H9 (cell line): ENCODE measurements around the gene FSIP1. TPM values are rescaled to one million over a fixed set of nuclear protein-coding genes. Genes with fewer than 3 reads are reported as not detected.

Experiments used
- DNase-seq: peaks from one replicate; pipeline ENCODE4 v3.0.0-alpha.2; 2017
- H2AFZ ChIP-seq: one replicate; pipeline ENCODE4 v1.6.1; 2013; ENCODE audit warnings: mild to moderate bottlenecking, low read length, control low read depth, moderate library complexity
- H2AK5ac ChIP-seq: 2 replicates; pipeline ENCODE4 v1.6.1; 2013; ENCODE audit warnings: low read length, control low read depth, mixed read lengths; ENCODE audit not compliant: insufficient read length
- H2BK120ac ChIP-seq: one replicate; pipeline ENCODE4 v1.6.1; 2013; ENCODE audit warnings: low read depth, mild to moderate bottlenecking, low read length, control low read depth, inconsistent platforms; ENCODE audit not compliant: poor library complexity, severe bottlenecking
- H2BK12ac ChIP-seq: 2 replicates; pipeline ENCODE4 v1.6.1; 2013; ENCODE audit warnings: low read length, control low read depth, mixed read lengths, low read depth; ENCODE audit not compliant: insufficient read length
- H2BK15ac ChIP-seq: 2 replicates; pipeline ENCODE4 v1.6.1; 2013; ENCODE audit warnings: low read depth, low read length, control low read depth
- H2BK20ac ChIP-seq: one replicate; pipeline ENCODE4 v1.6.1; 2013; ENCODE audit warnings: low read depth, mild to moderate bottlenecking, low read length, control low read depth, inconsistent platforms; ENCODE audit not compliant: poor library complexity, severe bottlenecking
- H2BK5ac ChIP-seq: 2 replicates; pipeline ENCODE4 v1.6.1; 2013; ENCODE audit warnings: low read length, control low read depth, mixed read lengths; ENCODE audit not compliant: insufficient read length
- H3K14ac ChIP-seq: 2 replicates; pipeline ENCODE4 v1.6.1; 2013; ENCODE audit warnings: low read length, control low read depth; ENCODE audit not compliant: insufficient read depth
- H3K18ac ChIP-seq: 2 replicates; pipeline ENCODE4 v1.6.1; 2013; ENCODE audit warnings: low read depth, mild to moderate bottlenecking, mixed read lengths, low read length, control low read depth; ENCODE audit not compliant: insufficient read length
- H3K23ac ChIP-seq: 2 replicates; pipeline ENCODE4 v1.6.1; 2013; ENCODE audit warnings: low read length, control low read depth, mixed read lengths, low read depth; ENCODE audit not compliant: insufficient read length
- H3K23me2 ChIP-seq: 2 replicates; pipeline ENCODE4 v1.6.1; 2013; ENCODE audit warnings: low read depth, mild to moderate bottlenecking, mixed read lengths, low read length, control low read depth; ENCODE audit not compliant: insufficient read length, poor library complexity, severe bottlenecking
- H3K27ac ChIP-seq: 2 replicates; pipeline ENCODE4 v1.5.1; 2013; ENCODE audit warnings: low read length, control low read depth, mixed read lengths, low read depth; ENCODE audit not compliant: insufficient read length
- H3K27me3 ChIP-seq: 2 replicates; pipeline ENCODE4 v1.6.1; 2013; ENCODE audit warnings: low read length, control low read depth, inconsistent platforms; ENCODE audit not compliant: insufficient read depth
- H3K4ac ChIP-seq: 2 replicates; pipeline ENCODE4 v1.6.1; 2013; ENCODE audit warnings: low read depth, mild to moderate bottlenecking, control low read depth, inconsistent platforms, low read length, moderate library complexity
- H3K4me1 ChIP-seq: 2 replicates; pipeline ENCODE4 v1.6.1; 2013; ENCODE audit warnings: low read length, control low read depth, inconsistent platforms; ENCODE audit not compliant: insufficient read depth
- H3K4me2 ChIP-seq: 2 replicates; pipeline ENCODE4 v1.6.1; 2013; ENCODE audit warnings: low read length, control low read depth, mixed read lengths; ENCODE audit not compliant: insufficient read length, insufficient read depth
- H3K56ac ChIP-seq: 2 replicates; pipeline ENCODE4 v1.6.1; 2013; ENCODE audit warnings: low read depth, mild to moderate bottlenecking, mixed read lengths, low read length, control low read depth; ENCODE audit not compliant: insufficient read length
- H3K79me1 ChIP-seq: 2 replicates; pipeline ENCODE4 v1.6.1; 2013; ENCODE audit warnings: low read depth, mild to moderate bottlenecking, moderate library complexity, low read length, control low read depth, inconsistent platforms; ENCODE audit not compliant: insufficient read depth, poor library complexity, severe bottlenecking
- H3K79me2 ChIP-seq: 2 replicates; pipeline ENCODE4 v1.6.1; 2013; ENCODE audit warnings: low read length, control low read depth, inconsistent platforms; ENCODE audit not compliant: insufficient read depth
- H3K9ac ChIP-seq: 2 replicates; pipeline ENCODE4 v1.6.1; 2013; ENCODE audit warnings: low read length, control low read depth, mixed read lengths; ENCODE audit not compliant: insufficient read length; ENCODE audit errors: extremely low read depth
- H3K9me3 ChIP-seq: one replicate; pipeline ENCODE4 v1.6.1; 2013; ENCODE audit warnings: low read depth, low read length, inconsistent platforms; ENCODE audit not compliant: control insufficient read depth
- H3T11ph ChIP-seq: one replicate; pipeline ENCODE4 v1.6.1; 2013; ENCODE audit warnings: mild to moderate bottlenecking, low read length, control low read depth, inconsistent platforms
- H4K20me1 ChIP-seq: one replicate; pipeline ENCODE4 v1.6.1; 2013; ENCODE audit not compliant: control insufficient read depth, insufficient read length, insufficient read depth
- H4K5ac ChIP-seq: 2 replicates; pipeline ENCODE4 v1.6.1; 2013; ENCODE audit warnings: low read depth, mild to moderate bottlenecking, mixed read lengths, low read length, control low read depth; ENCODE audit not compliant: insufficient read length
- H4K8ac ChIP-seq: replicated peaks from 2 replicates; pipeline ENCODE4 v1.6.1; 2013; ENCODE audit warnings: low read length, control low read depth, mixed read lengths, low read depth; ENCODE audit not compliant: insufficient read length
- H4K91ac ChIP-seq: 2 replicates; pipeline ENCODE4 v1.6.1; 2013; ENCODE audit warnings: low read depth, mild to moderate bottlenecking, moderate library complexity, mixed read lengths, low read length, control low read depth; ENCODE audit not compliant: insufficient read length
- H3K27ac Mint-ChIP-seq, 3 experiments: 2 replicates in 2 of 3; 3 replicates in 1 of 3; pipeline ENCODE4 v1.8.0; 2020 to 2021; ENCODE audit warnings: mixed read lengths in 3 of 3, mild to moderate bottlenecking in 1 of 3, moderate library complexity in 1 of 3
- H3K27me3 Mint-ChIP-seq: 2 replicates; pipeline ENCODE4 v1.8.0; 2021; ENCODE audit warnings: low read depth, mild to moderate bottlenecking, moderate library complexity, mixed read lengths
- H3K36me3 Mint-ChIP-seq, 3 experiments: 2 replicates in 2 of 3; 3 replicates in 1 of 3; pipeline ENCODE4 v1.8.0; 2020 to 2021; ENCODE audit warnings: low read depth in 3 of 3, mixed read lengths in 3 of 3; ENCODE audit not compliant: insufficient read depth in 1 of 3
- H3K4me1 Mint-ChIP-seq, 2 experiments: 2 replicates each; pipeline ENCODE4 v1.8.0; 2020; ENCODE audit warnings: mixed read lengths in 2 of 2
- H3K4me3 Mint-ChIP-seq, 2 experiments: 2 replicates in 1 of 2; 3 replicates in 1 of 2; pipeline ENCODE4 v1.8.0; 2020 to 2021; ENCODE audit warnings: mild to moderate bottlenecking in 2 of 2, mixed read lengths in 2 of 2, moderate library complexity in 1 of 2
- H3K9me3 Mint-ChIP-seq, 2 experiments: 2 replicates in 1 of 2; 3 replicates in 1 of 2; pipeline ENCODE4 v1.8.0; 2020; ENCODE audit warnings: mild to moderate bottlenecking in 2 of 2, mixed read lengths in 2 of 2, moderate library complexity in 1 of 2
- WGBS: extraction: QIAGEN DNeasy Blood & Tissue Kit; methylation state at CpG from one replicate; pipeline ENCODE4 v1.1.7; 2013; ENCODE audit warnings: missing lambda C conversion rate, low lambda C conversion rate, mixed read lengths; ENCODE audit not compliant: insufficient read length; ENCODE audit errors: extremely low coverage; 5-methylcytosine and 5-hydroxymethylcytosine counted together
- total RNA-seq: library from RNA; stranded (reverse); gene quantifications from 2 replicates; pipeline ENCODE4 v1.2.1, GENCODE V29; 2021
- TF ChIP-seq, protein P1 (sequence below): fragments of 200-600 bp; sonication (generic); conservative IDR thresholded peaks from 3 replicates; pipeline ENCODE4 v1.8.0; 2021; ENCODE audit warnings: antibody characterized with exemption, mild to moderate bottlenecking

FSIP1 gene
- total RNA-seq, 1 experiment from 2014 or later: 0.96 TPM

DNA sequence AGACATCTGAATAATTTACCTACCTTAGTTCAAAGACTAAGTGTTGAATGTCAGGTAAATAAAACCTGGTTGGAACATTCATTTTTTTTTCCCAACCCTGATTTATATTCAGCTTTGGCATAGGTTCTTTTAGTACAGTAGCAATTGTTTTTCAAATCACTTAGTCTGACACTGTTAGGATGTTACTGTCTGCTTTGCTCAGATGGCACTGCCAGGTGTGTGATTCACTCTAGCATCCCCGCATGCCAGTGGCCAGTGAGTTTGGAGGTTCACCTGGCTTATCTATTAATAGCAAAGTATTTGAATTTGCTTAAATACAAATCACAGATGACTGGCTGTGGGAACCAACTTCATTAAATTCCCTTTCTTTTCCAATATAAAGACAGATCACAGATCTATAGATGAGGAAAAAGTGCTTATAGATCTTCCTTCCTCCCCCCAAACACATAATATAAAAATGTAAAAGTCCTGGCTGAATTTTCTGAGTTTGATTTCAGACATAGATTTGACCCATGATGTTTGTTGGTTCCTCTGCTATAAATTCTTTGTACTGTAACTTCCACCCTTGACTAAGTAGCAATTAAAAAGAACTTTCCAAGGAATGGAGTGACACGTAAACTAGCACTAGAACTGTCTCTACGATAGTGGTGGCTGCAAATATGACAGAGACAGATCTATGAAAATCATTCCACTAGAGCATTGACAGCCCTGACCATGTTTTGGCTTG, 197.8 kb downstream of the FSIP1 start:
- Histone ChIP-seq H3K9ac (no peak overlapping the region), H2AK5ac (no peak overlapping the region)
- no CpG with 5 or more reads among the region's 3 CpGs for WGBS

More for the DNA sequence above, 197.8 kb downstream of the FSIP1 start:
- Histone ChIP-seq H4K5ac (no peak overlapping the region), H3K79me1 (no peaks in the 10 kb centered on the region), H3K14ac (no peak overlapping the region), H3K9me3 (no peaks in the 10 kb centered on the region), H4K8ac (no peak overlapping the region), H2BK12ac (no peak overlapping the region), H2BK5ac (no peak overlapping the region), H2BK20ac (no peak overlapping the region), H3K4ac (no peak overlapping the region), H3K23me2 (peaks cover 13% of the 10 kb centered on the region), H3K23ac (no peak overlapping the region), H3K27ac (no peak overlapping the region), H2BK15ac (no peak overlapping the region), H3K18ac (no peak overlapping the region), H4K91ac (no peak overlapping the region), H4K20me1 (no peaks in the 10 kb centered on the region), H3K4me1 (no peaks in the 10 kb centered on the region; the same call in 1 of the 2 replicates), H3K56ac (no peak overlapping the region), H3K27me3 (no peaks in the 10 kb centered on the region), H2BK120ac (no peak overlapping the region), H3K4me2 (no peak overlapping the region), H3K79me2 (no peaks in the 10 kb centered on the region; the same call in 1 of the 2 replicates), H3T11ph (no peak overlapping the region), H2AFZ (no peak overlapping the region)
- Mint-ChIP-seq H3K9me3 (peaks cover 0 to 5% of the 10 kb centered on the region in 2 experiments; a peak in 1 of 5 replicates), H3K4me1 (peaks cover 21 to 28% of the 10 kb centered on the region in 2 experiments), H3K27ac (no peak overlapping the region), H3K4me3 (no peak overlapping the region), H3K27me3 (no peaks in the 10 kb centered on the region; the same call in 1 of the 2 replicates), H3K36me3 (peaks cover 45 to 81% (median 80%) of the 10 kb centered on the region in 3 experiments; a peak in 6 of 7 replicates)
- no peak for DNase-seq
- TF ChIP-seq, protein P1, sequence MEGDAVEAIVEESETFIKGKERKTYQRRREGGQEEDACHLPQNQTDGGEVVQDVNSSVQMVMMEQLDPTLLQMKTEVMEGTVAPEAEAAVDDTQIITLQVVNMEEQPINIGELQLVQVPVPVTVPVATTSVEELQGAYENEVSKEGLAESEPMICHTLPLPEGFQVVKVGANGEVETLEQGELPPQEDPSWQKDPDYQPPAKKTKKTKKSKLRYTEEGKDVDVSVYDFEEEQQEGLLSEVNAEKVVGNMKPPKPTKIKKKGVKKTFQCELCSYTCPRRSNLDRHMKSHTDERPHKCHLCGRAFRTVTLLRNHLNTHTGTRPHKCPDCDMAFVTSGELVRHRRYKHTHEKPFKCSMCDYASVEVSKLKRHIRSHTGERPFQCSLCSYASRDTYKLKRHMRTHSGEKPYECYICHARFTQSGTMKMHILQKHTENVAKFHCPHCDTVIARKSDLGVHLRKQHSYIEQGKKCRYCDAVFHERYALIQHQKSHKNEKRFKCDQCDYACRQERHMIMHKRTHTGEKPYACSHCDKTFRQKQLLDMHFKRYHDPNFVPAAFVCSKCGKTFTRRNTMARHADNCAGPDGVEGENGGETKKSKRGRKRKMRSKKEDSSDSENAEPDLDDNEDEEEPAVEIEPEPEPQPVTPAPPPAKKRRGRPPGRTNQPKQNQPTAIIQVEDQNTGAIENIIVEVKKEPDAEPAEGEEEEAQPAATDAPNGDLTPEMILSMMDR: no peak
